Breast epithelium (tissue), 4 donors: Measurements from ENCODE around the gene ANKRD31. TPM values are rescaled to one million over a fixed set of nuclear protein-coding genes. Genes with fewer than 3 reads are reported as not detected.

ENCODE experiments used
- DNase-seq, 2 donors: peaks; one replicate each; pipeline ENCODE4 v3.0.0-alpha.2; 2019; ENCODE audit warnings: low spot score in 2 of 2
- H3K27ac ChIP-seq, 2 donors: fragments of 200-600 bp; sonication (generic) in 1 of 2; one replicate each; pipeline ENCODE4 v1.5.1; 2016 to 2019; ENCODE audit warnings: mild to moderate bottlenecking in 1 of 2
- H3K27me3 ChIP-seq, 2 donors: fragments of 200-600 bp; sonication (generic) in 1 of 2; one replicate each; pipeline versions ENCODE4 v1.5.1 to v1.6.0; 2017 to 2019; ENCODE audit warnings: control low read depth in 1 of 2, mild to moderate bottlenecking in 1 of 2
- H3K36me3 ChIP-seq: fragments of 200-600 bp; one replicate; pipeline ENCODE4 v1.5.1; 2019
- H3K4me1 ChIP-seq, 2 donors: fragments of 200-600 bp; sonication (generic); one replicate each; pipeline ENCODE4 v1.5.1; 2016 to 2019; ENCODE audit warnings: control low read depth in 1 of 2
- H3K4me3 ChIP-seq, 3 donors: fragments of 200-600 bp; sonication (generic); 1 replicate in 2 of 3; 2 replicates in 1 of 3; pipeline ENCODE4 v1.5.1; 2016 to 2019; ENCODE audit warnings: mild to moderate bottlenecking in 3 of 3, moderate library complexity in 2 of 3
- H3K9me3 ChIP-seq, 2 donors: fragments of 200-600 bp; sonication (generic) in 1 of 2; one replicate each; pipeline ENCODE4 v1.5.1; 2016 to 2019; ENCODE audit warnings: control low read depth in 1 of 2
- POLR2A ChIP-seq: fragments of 450-650 bp; IDR thresholded peaks from one replicate; pipeline ENCODE4 v1.6.1; 2016; ENCODE audit warnings: antibody characterized with exemption, mild to moderate bottlenecking, moderate library complexity
- POLR2AphosphoS5 ChIP-seq, 3 donors: sonication (generic); formaldehyde crosslinking; IDR thresholded peaks; one replicate each; pipeline ENCODE4 v1.6.1; 2017; ENCODE audit warnings: antibody characterized with exemption in 3 of 3
- intact Hi-C: fragments of 100-400 bp; cut with DNase I; formaldehyde crosslinking; loops from one replicate; pipeline ENCODE4 v1.15.1; 2023; ENCODE audit warnings: low total_unique reads
- total RNA-seq, 3 donors: library from RNA; depleted of rRNA; stranded (reverse); fragments of >200 nt; gene quantifications; one replicate each; pipeline ENCODE4 v1.1.0, GENCODE V29; 2016
- TF ChIP-seq, protein P1 (sequence below), 3 donors: fragments of 450-650 bp; IDR thresholded peaks; one replicate each; pipeline ENCODE4 v1.5.1; 2016 to 2017; ENCODE audit warnings: antibody characterized with exemption in 3 of 3, mild to moderate bottlenecking in 3 of 3, moderate library complexity in 3 of 3

Gene ANKRD31
- total RNA-seq, 3 donors from 2014 or later = 0.32 to 0.66 (median 0.59) TPM

DNA sequence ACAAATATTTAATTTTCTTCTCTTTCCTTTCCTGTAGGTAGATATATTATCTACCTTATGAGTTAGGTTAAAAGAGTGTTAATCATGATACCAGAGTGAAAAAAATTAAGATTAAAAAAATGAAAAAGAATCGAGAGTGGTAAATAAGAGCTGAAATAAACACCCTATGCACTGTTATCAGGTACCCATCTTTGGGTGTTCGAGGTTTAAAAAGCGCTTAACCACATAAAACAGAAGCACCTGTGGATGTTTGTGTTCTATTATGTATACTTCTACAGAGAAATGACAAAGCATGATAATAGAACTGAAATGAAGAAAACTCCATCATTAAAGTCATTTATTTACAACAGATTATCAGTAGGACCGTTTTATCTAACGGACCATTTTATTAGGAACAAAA lies 158.7 kb downstream of the ANKRD31 start:
- Histone ChIP-seq H3K27ac (no peak overlapping the region), H3K9me3 (no peaks in the 10 kb centered on the region), H3K36me3 (no peaks in the 10 kb centered on the region), H3K4me3 (no peak overlapping the region), H3K4me1 (no peaks in the 10 kb centered on the region), H3K27me3 (no peaks in the 10 kb centered on the region)
- TF ChIP-seq POLR2AphosphoS5 (IDR thresholded peaks at IDR 0.05) = no peak
- TF ChIP-seq, protein P1, sequence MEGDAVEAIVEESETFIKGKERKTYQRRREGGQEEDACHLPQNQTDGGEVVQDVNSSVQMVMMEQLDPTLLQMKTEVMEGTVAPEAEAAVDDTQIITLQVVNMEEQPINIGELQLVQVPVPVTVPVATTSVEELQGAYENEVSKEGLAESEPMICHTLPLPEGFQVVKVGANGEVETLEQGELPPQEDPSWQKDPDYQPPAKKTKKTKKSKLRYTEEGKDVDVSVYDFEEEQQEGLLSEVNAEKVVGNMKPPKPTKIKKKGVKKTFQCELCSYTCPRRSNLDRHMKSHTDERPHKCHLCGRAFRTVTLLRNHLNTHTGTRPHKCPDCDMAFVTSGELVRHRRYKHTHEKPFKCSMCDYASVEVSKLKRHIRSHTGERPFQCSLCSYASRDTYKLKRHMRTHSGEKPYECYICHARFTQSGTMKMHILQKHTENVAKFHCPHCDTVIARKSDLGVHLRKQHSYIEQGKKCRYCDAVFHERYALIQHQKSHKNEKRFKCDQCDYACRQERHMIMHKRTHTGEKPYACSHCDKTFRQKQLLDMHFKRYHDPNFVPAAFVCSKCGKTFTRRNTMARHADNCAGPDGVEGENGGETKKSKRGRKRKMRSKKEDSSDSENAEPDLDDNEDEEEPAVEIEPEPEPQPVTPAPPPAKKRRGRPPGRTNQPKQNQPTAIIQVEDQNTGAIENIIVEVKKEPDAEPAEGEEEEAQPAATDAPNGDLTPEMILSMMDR (IDR thresholded peaks at IDR 0.05) = no peak
- no peak for TF ChIP-seq POLR2A
- intact Hi-C loops = no loop called here
- DNase-seq = no peak

DNA sequence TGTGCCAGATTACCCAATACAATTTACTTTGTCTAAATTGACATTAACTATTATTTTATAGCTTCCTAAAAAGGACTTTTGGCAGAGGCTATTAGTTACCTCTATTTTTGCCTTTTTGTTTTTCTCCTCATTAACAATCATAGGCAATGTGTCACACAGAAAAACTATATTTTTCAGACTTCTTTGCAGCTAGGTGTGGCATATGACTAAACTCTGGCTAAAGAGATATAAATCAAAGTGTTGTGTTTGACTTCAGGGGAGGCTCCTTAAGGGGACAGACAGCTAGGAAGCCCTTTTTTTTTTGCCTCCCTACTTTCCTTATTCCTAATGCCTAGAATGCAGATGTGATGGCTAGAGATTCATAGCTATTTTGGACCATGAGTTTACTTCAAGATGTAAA lies 164.6 kb downstream of the ANKRD31 start:
- H3K27ac ChIP-seq = no peak overlapping the region
- TF ChIP-seq, protein P1 (IDR thresholded peaks at IDR 0.05) = no peak
- no peak for TF ChIP-seq POLR2A
- no peak for TF ChIP-seq POLR2AphosphoS5 (IDR thresholded peaks at IDR 0.05)
- no peaks in the 10 kb centered on the region for H3K36me3 ChIP-seq
- H3K4me1 ChIP-seq = no peaks in the 10 kb centered on the region
- DNase-seq = no peak
- no peaks in the 10 kb centered on the region for H3K9me3 ChIP-seq
- intact Hi-C loops = no loop called here
- no peak overlapping the region for H3K4me3 ChIP-seq
- no peaks in the 10 kb centered on the region for H3K27me3 ChIP-seq

DNA sequence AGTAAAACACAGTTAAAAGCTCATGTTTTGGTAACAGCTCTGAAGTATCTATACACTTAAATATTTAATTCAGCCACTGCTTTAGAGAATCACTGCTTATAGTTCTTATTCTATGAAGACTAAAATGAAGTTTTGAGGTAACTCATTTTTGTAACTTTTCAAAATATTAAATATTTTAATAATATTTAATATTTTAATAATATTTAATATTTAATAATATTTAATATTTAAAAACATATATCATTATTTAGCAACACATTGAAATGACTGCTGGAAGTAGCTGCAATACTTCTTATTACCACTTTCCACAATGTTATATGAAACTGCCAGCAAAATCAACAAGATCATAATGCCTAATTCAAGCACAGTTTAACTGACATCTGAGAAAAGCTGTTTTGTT lies 165.6 kb downstream of the ANKRD31 start:
- no peaks in the 10 kb centered on the region for H3K36me3 ChIP-seq
- H3K27me3 ChIP-seq = no peaks in the 10 kb centered on the region
- H3K4me1 ChIP-seq = no peaks in the 10 kb centered on the region
- TF ChIP-seq POLR2A (no peak), POLR2AphosphoS5 (IDR thresholded peaks at IDR 0.05) (no peak)
- TF ChIP-seq, protein P1 (IDR thresholded peaks at IDR 0.05) = no peak
- no peaks in the 10 kb centered on the region for H3K9me3 ChIP-seq
- no peak overlapping the region for H3K4me3 ChIP-seq
- DNase-seq = no peak
- H3K27ac ChIP-seq = no peak overlapping the region
- intact Hi-C loops = no loop called here

GRCh38 chr5:75067434-75067833 lies 169.2 kb downstream of the ANKRD31 start:
- H3K4me1 ChIP-seq = no peaks in the 10 kb centered on the region
- intact Hi-C loops = no loop called here
- H3K27me3 ChIP-seq = no peaks in the 10 kb centered on the region
- no peak for DNase-seq
- H3K9me3 ChIP-seq = no peaks in the 10 kb centered on the region
- no peak overlapping the region for H3K4me3 ChIP-seq
- TF ChIP-seq POLR2AphosphoS5 (IDR thresholded peaks at IDR 0.05) (no peak), POLR2A (no peak)
- TF ChIP-seq, protein P1 (IDR thresholded peaks at IDR 0.05) = no peak
- H3K27ac ChIP-seq = no peak overlapping the region
- no peaks in the 10 kb centered on the region for H3K36me3 ChIP-seq

DNA sequence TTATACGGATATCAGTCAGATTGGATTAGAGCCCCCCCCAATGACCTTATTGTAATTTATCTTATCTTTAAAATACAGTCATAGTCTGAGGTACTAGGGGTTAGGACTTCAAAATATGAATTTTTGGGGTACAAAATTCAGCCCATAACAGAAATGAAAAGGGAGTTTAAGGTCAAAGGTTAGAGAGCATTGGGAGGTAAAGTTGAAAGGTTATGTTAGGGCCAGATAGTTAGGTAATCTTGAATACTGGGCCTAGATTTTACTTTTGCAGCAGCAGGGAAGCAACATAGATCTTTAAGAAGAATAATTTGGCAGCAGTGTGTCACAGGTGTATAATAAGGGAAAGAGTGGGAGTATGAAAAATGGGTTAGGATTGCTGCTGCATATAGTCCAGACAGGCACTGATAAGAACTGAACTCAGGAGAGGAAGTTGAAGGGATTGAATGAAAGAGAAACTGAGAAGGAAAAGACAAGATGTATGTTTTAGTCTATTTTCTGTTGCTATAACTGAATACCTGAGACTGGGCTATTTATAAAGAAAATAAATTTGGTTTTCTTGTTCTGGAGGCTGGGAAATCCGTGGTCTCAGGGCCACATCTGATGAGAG lies 173.7 kb downstream of the ANKRD31 start:
- no peaks in the 10 kb centered on the region for H3K9me3 ChIP-seq
- intact Hi-C loops = no loop called here
- TF ChIP-seq, protein P1 (IDR thresholded peaks at IDR 0.05) = no peak
- TF ChIP-seq POLR2A (no peak), POLR2AphosphoS5 (IDR thresholded peaks at IDR 0.05) (no peak)
- no peaks in the 10 kb centered on the region for H3K27me3 ChIP-seq
- H3K4me3 ChIP-seq = no peak overlapping the region
- no peaks in the 10 kb centered on the region for H3K36me3 ChIP-seq
- H3K4me1 ChIP-seq = no peaks in the 10 kb centered on the region
- H3K27ac ChIP-seq = no peak overlapping the region
- no peak for DNase-seq
